K562 (cell line): ENCODE measurements around the gene MID1IP1.

Source experiments
- FOXP1 ChIP-seq: sonication (generic); formaldehyde crosslinking; IDR thresholded peaks from 2 replicates; pipeline ENCODE4 v1.8.0; 2022; ENCODE audit warnings: mild to moderate bottlenecking, missing genetic modification reagents
- HDAC6 ChIP-seq: IDR thresholded peaks from 2 replicates; pipeline ENCODE4 v1.6.1; 2012; ENCODE audit warnings: low read depth, mild to moderate bottlenecking, control low read depth, inconsistent platforms, low read length, moderate library complexity
- JUNB ChIP-seq: fragments of 450-650 bp; formaldehyde crosslinking; conservative IDR thresholded peaks from 2 replicates; pipeline ENCODE4 v1.4.0; 2020; ENCODE audit warnings: mild to moderate bottlenecking
- KLF10 ChIP-seq: fragments of 250-450 bp; sonication (Bioruptor Pico); IDR thresholded peaks from 2 replicates; pipeline ENCODE4 v1.6.1; 2021; ENCODE audit warnings: matching md5 sums
- POLR2A ChIP-seq: fragments of 450-650 bp; conservative IDR thresholded peaks from 2 replicates; pipeline ENCODE4 v1.6.1; 2016
- PYGO2 ChIP-seq: fragments of 450-650 bp; IDR thresholded peaks from 2 replicates; pipeline ENCODE4 v1.6.1; 2016; ENCODE audit warnings: mild to moderate bottlenecking, missing genetic modification characterization, moderate library complexity, missing compliant biosample characterization
- RFX5 ChIP-seq: IDR thresholded peaks from 2 replicates; pipeline ENCODE4 v1.6.1; 2011; ENCODE audit warnings: low read depth, mild to moderate bottlenecking, improper control_type of control experiment, low read length
- SAFB ChIP-seq: fragments of 200-400 bp; formaldehyde crosslinking; IDR thresholded peaks from 2 replicates; pipeline ENCODE4 v1.6.1; 2017; ENCODE audit warnings: low read depth, low read length, borderline replicate concordance
- SNIP1 ChIP-seq: fragments of 450-650 bp; IDR thresholded peaks from 2 replicates; pipeline ENCODE4 v1.7.1; 2017; ENCODE audit warnings: low read depth, mild to moderate bottlenecking
- TRIM28 ChIP-seq: fragments of 450-650 bp; IDR thresholded peaks from 2 replicates; pipeline ENCODE4 v1.6.1; 2017
- ZC3H11A ChIP-seq: IDR thresholded peaks from 2 replicates; pipeline ENCODE4 v1.6.1; 2012; ENCODE audit warnings: low read depth, low read length, improper control_type of control experiment
- ZNF24 ChIP-seq: fragments of 450-650 bp; IDR thresholded peaks from 2 replicates; pipeline ENCODE4 v1.6.1; 2016
- TF ChIP-seq, protein P1 (sequence below), 3 experiments: IDR thresholded peaks in 2 of 3; conservative IDR thresholded peaks in 1 of 3; 2 replicates each; pipeline ENCODE4 v1.5.1; 2011 to 2012; ENCODE audit warnings: low read length in 3 of 3, mild to moderate bottlenecking in 3 of 3, control low read depth in 2 of 3, improper control_type of control experiment in 1 of 3, inconsistent platforms in 1 of 3, low read depth in 1 of 3, mixed read lengths in 1 of 3, moderate library complexity in 1 of 3; ENCODE audit not compliant: insufficient read depth in 2 of 3

DNA sequence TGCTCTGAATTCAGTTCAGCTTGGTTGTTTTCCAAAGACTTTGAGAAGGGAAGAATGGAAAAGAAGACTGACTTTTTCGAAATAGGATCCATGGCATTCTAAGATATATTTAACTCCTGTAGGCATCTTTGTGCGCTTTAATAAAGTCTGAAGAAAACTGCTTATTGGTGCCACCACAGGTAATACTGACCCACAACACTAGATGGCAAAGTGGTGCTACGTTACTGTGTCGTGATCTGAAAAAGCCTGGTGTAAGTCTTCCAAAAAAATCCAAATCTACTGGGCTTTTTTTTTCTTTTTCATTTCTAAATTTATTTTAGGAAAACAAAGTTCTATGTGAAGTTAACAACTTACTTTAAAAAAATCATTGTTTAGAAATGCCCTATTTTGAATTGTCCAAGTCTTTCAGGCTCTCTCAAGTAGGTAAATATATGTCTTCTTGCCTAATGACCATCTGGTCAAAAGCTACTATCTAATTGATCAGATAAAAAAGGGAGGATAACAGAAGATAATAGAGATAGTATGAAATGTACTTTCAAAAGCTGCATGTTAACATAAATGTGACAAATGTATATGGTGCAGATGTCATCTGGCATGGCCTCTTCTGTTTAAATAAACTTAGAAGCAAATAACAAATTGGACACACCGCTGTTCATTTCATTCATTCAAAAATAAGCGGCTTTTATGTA is 47.0 kb upstream of the MID1IP1 start:
- TF ChIP-seq RFX5 (no peak), ZNF24 (no peak), PYGO2 (no peak), POLR2A (no peak), SAFB (no peak), KLF10 (CRISPR knock-in tag) (no peak), JUNB (CRISPR knock-in tag) (no peak), HDAC6 (no peak), ZC3H11A (no peak), TRIM28 (no peak), FOXP1 (CRISPR knock-in tag) (no peak), SNIP1 (no peak)
- TF ChIP-seq, protein P1, sequence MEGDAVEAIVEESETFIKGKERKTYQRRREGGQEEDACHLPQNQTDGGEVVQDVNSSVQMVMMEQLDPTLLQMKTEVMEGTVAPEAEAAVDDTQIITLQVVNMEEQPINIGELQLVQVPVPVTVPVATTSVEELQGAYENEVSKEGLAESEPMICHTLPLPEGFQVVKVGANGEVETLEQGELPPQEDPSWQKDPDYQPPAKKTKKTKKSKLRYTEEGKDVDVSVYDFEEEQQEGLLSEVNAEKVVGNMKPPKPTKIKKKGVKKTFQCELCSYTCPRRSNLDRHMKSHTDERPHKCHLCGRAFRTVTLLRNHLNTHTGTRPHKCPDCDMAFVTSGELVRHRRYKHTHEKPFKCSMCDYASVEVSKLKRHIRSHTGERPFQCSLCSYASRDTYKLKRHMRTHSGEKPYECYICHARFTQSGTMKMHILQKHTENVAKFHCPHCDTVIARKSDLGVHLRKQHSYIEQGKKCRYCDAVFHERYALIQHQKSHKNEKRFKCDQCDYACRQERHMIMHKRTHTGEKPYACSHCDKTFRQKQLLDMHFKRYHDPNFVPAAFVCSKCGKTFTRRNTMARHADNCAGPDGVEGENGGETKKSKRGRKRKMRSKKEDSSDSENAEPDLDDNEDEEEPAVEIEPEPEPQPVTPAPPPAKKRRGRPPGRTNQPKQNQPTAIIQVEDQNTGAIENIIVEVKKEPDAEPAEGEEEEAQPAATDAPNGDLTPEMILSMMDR (IDR thresholded peaks at IDR 0.05 in 2 of 3, conservative IDR thresholded peaks at IDR 0.05 in 1 of 3; ENCODE audit: insufficient read depth in 2 of 3, low read depth in 1 of 3, low read length in 3 of 3): peak; percentile 61 to 71 (median 63)
